H1 (cell line): ENCODE measurements around the gene MGAT4B. TPM values are rescaled to one million over a fixed set of nuclear protein-coding genes. Genes with fewer than 3 reads are reported as not detected.

Experiments
- CTCF ChIA-PET: fragments of 300-600 bp; sonication (Branson Sonifier 250); formaldehyde crosslinking; loops from one replicate; lab custom pipeline; 2021; ENCODE audit not compliant: partially characterized antibody; lab: Charles Lee
- POLR2A ChIA-PET: fragments of 300-600 bp; sonication (Branson Sonifier 250); formaldehyde crosslinking; loops from one replicate; lab custom pipeline; 2021; ENCODE audit warnings: inconsistent platforms; ENCODE audit not compliant: partially characterized antibody; lab: Charles Lee
- DNase-seq, 2 experiments: peaks; one replicate each; pipeline versions ENCODE4 v3.0.0 to v3.0.0-alpha.2; 2010 to 2022; ENCODE audit warnings: low spot score in 2 of 2, low read depth in 1 of 2, mixed read lengths in 1 of 2
- FAIRE-seq: peaks from 2 replicates; lab custom pipeline; 2011; peaks lifted over from hg19 to GRCh38; lab: Jason Lieb, UNC
- H2AFZ ChIP-seq: 2 replicates; pipeline ENCODE4 v1.8.1; 2012; ENCODE audit warnings: low read length, inconsistent platforms
- H2AK5ac ChIP-seq: 2 replicates; pipeline ENCODE4 v1.6.1; 2013; ENCODE audit warnings: low read depth, low read length
- H2BK120ac ChIP-seq: replicated peaks from 2 replicates; pipeline ENCODE3; 2013; ENCODE audit warnings: low read depth, low read length, inconsistent platforms
- H2BK12ac ChIP-seq: 2 replicates; pipeline ENCODE4 v1.6.1; 2013; ENCODE audit warnings: low read depth, low read length
- H2BK15ac ChIP-seq: 2 replicates; pipeline ENCODE4 v1.6.1; 2013; ENCODE audit warnings: low read length
- H2BK20ac ChIP-seq: 2 replicates; pipeline ENCODE4 v1.6.1; 2013; ENCODE audit warnings: low read length
- H2BK5ac ChIP-seq: 2 replicates; pipeline ENCODE4 v1.6.1; 2013; ENCODE audit warnings: low read depth, low read length
- H3K14ac ChIP-seq: 2 replicates; pipeline ENCODE4 v1.6.1; 2013; ENCODE audit warnings: inconsistent platforms; ENCODE audit not compliant: insufficient read length
- H3K18ac ChIP-seq: 2 replicates; pipeline ENCODE4 v1.6.1; 2013; ENCODE audit warnings: low read length; ENCODE audit errors: extremely low read depth
- H3K23ac ChIP-seq: 2 replicates; pipeline ENCODE4 v1.6.1; 2013; ENCODE audit warnings: inconsistent platforms; ENCODE audit not compliant: insufficient read length
- H3K23me2 ChIP-seq: 2 replicates; pipeline ENCODE4 v1.6.1; 2013; ENCODE audit warnings: low read depth, low read length
- H3K27ac ChIP-seq: 2 replicates; pipeline ENCODE4 v1.6.1; 2011; ENCODE audit warnings: low read depth, low read length, inconsistent platforms
- H3K27me3 ChIP-seq, 4 experiments: replicated peaks in 1 of 4; 1 replicate in 1 of 4; 2 replicates in 3 of 4; pipeline versions ENCODE4 v1.6.1 to v1.8.1; 2011 to 2013; ENCODE audit warnings: low read length in 3 of 4, mild to moderate bottlenecking in 3 of 4, inconsistent platforms in 2 of 4, mixed read lengths in 2 of 4, moderate library complexity in 1 of 4; ENCODE audit not compliant: control insufficient read depth in 3 of 4, insufficient read depth in 3 of 4; ENCODE audit errors: extremely low read depth in 1 of 4
- H3K36me3 ChIP-seq, 4 experiments: 2 replicates each; pipeline versions ENCODE4 v1.6.1 to v1.8.1; 2011 to 2013; ENCODE audit warnings: mild to moderate bottlenecking in 4 of 4, low read length in 3 of 4, moderate library complexity in 2 of 4, control low read depth in 1 of 4, inconsistent platforms in 1 of 4; ENCODE audit not compliant: insufficient read depth in 4 of 4, control insufficient read depth in 2 of 4
- H3K4ac ChIP-seq: replicated peaks from 2 replicates; pipeline ENCODE3; 2013; ENCODE audit warnings: low read length, low read depth, mixed read lengths, inconsistent platforms; ENCODE audit not compliant: insufficient read length
- H3K4me1 ChIP-seq, 4 experiments: replicated peaks in 1 of 4; 1 replicate in 1 of 4; 2 replicates in 3 of 4; pipeline versions ENCODE4 v1.6.1 to v1.8.1; 2011 to 2013; ENCODE audit warnings: low read length in 3 of 4, inconsistent platforms in 2 of 4, mixed read lengths in 1 of 4; ENCODE audit not compliant: insufficient read depth in 4 of 4, control insufficient read depth in 3 of 4
- H3K4me2 ChIP-seq, 2 experiments: 2 replicates each; pipeline versions ENCODE4 v1.6.1 to v1.8.1; 2011 to 2013; ENCODE audit warnings: low read depth in 2 of 2, low read length in 2 of 2, control low read depth in 1 of 2, inconsistent platforms in 1 of 2, mild to moderate bottlenecking in 1 of 2; ENCODE audit not compliant: insufficient read depth in 1 of 2
- H3K4me3 ChIP-seq, 4 experiments: fragments of 200-600, 300-600 bp in 1 of 4; sonication (generic), shearing (Covaris generic), sonication (Bioruptor Twin) in 1 of 4; 2 replicates each; pipeline versions ENCODE4 v1.5.1 to v1.8.1; 2011 to 2016; ENCODE audit warnings: low read length in 4 of 4, low read depth in 3 of 4, control low read depth in 2 of 4, inconsistent platforms in 2 of 4, mild to moderate bottlenecking in 2 of 4, mixed read lengths in 1 of 4, moderate library complexity in 1 of 4; ENCODE audit not compliant: insufficient read depth in 2 of 4; ENCODE audit errors: extremely low read depth in 1 of 4
- H3K56ac ChIP-seq: replicated peaks from 2 replicates; pipeline ENCODE3; 2013; ENCODE audit warnings: low read depth, mild to moderate bottlenecking, mixed read lengths, low read length, inconsistent platforms; ENCODE audit not compliant: insufficient read length
- H3K79me1 ChIP-seq: 2 replicates; pipeline ENCODE4 v1.6.1; 2013; ENCODE audit warnings: low read depth, low read length, control low read depth
- H3K79me2 ChIP-seq, 2 experiments: 2 replicates each; pipeline versions ENCODE4 v1.6.1 to v1.8.1; 2012 to 2013; ENCODE audit warnings: low read length in 2 of 2, mild to moderate bottlenecking in 2 of 2, inconsistent platforms in 1 of 2; ENCODE audit not compliant: insufficient read depth in 2 of 2, control insufficient read depth in 1 of 2
- H3K9ac ChIP-seq, 4 experiments: replicated peaks in 1 of 4; 1 replicate in 1 of 4; 2 replicates in 3 of 4; pipeline versions ENCODE4 v1.6.1 to v1.8.1; 2011 to 2013; ENCODE audit warnings: low read depth in 3 of 4, low read length in 3 of 4, control low read depth in 2 of 4, mild to moderate bottlenecking in 2 of 4, moderate library complexity in 2 of 4, inconsistent platforms in 1 of 4; ENCODE audit errors: extremely low read depth in 1 of 4
- H3K9me3 ChIP-seq, 2 experiments: 2 replicates each; pipeline versions ENCODE4 v1.6.1 to v1.8.1; 2012 to 2013; ENCODE audit warnings: mild to moderate bottlenecking in 2 of 2, moderate library complexity in 2 of 2, control low read depth in 1 of 2, inconsistent platforms in 1 of 2, low read depth in 1 of 2, low read length in 1 of 2, mixed read lengths in 1 of 2; ENCODE audit not compliant: insufficient read depth in 2 of 2
- H4K20me1 ChIP-seq, 2 experiments: replicated peaks in 1 of 2; 2 replicates each; pipeline versions ENCODE3 to v1.8.1; 2011 to 2013; ENCODE audit warnings: inconsistent platforms in 2 of 2, low read length in 2 of 2, mild to moderate bottlenecking in 1 of 2; ENCODE audit not compliant: insufficient read depth in 2 of 2, control insufficient read depth in 1 of 2
- H4K5ac ChIP-seq: 2 replicates; pipeline ENCODE4 v1.6.1; 2013; ENCODE audit warnings: low read length, low read depth, mixed read lengths, inconsistent platforms; ENCODE audit not compliant: insufficient read length
- H4K8ac ChIP-seq: 2 replicates; pipeline ENCODE4 v1.8.0; 2013; ENCODE audit warnings: mild to moderate bottlenecking, moderate library complexity, low read length, inconsistent platforms; ENCODE audit not compliant: insufficient read depth; ENCODE audit errors: extremely low read depth
- H4K91ac ChIP-seq: replicated peaks from 2 replicates; pipeline ENCODE3; 2013; ENCODE audit warnings: low read length, mixed read lengths, inconsistent platforms; ENCODE audit not compliant: insufficient read length
- POLR2A ChIP-seq, 2 experiments: IDR thresholded peaks; 1 replicate in 1 of 2; 2 replicates in 1 of 2; pipeline ENCODE4 v1.6.1; 2011; ENCODE audit warnings: low read depth in 2 of 2, low read length in 2 of 2, mild to moderate bottlenecking in 2 of 2; ENCODE audit errors: control extremely low read depth in 1 of 2
- SP2 ChIP-seq: IDR thresholded peaks from 2 replicates; pipeline ENCODE4 v1.6.1; 2012; ENCODE audit warnings: mild to moderate bottlenecking, low read length, inconsistent platforms
- WGBS, 2 experiments: shearing (Covaris generic) in 1 of 2; methylation state at CpG; one replicate each; pipeline versions ENCODE4 v1.1.6 to v1.1.7; 2013 to 2015; ENCODE audit warnings: low lambda C conversion rate in 2 of 2, mixed read lengths in 2 of 2, inconsistent platforms in 1 of 2, low coverage in 1 of 2, missing lambda C conversion rate in 1 of 2; ENCODE audit not compliant: insufficient replicate concordance in 2 of 2, insufficient coverage in 1 of 2, insufficient read length in 1 of 2; ENCODE audit errors: extremely low coverage in 1 of 2, missing lambda C conversion rate in 1 of 2; 5-methylcytosine and 5-hydroxymethylcytosine counted together
- polyA plus RNA-seq, 7 experiments: library from polyadenylated mRNA; depleted of rRNA in 3 of 7; stranded (reverse) in 5 of 7; unstranded in 2 of 7; fragments of >200 nt in 5 of 7; fragments of 200-250 nt in 2 of 7; gene quantifications; 1 replicate in 5 of 7; 2 replicates in 1 of 7; 4 replicates in 1 of 7; pipeline versions ENCODE4 v1.2.1 to v1.2.3, GENCODE V29; 2011 to 2013; ENCODE audit warnings: missing spikeins in 2 of 7, mixed read lengths in 2 of 7
- total RNA-seq: library from RNA; stranded (reverse); fragmentation: NEBNext Ultra II Directional; extraction: Animal tissue kit (Norgen Biotek cat#: 25700); gene quantifications from 2 replicates; pipeline ENCODE4 v1.2.1, GENCODE V29; 2021

The MGAT4B gene
- total and polyA plus RNA-seq, 2 of the 8 experiments (the other 6 are each of a cell fraction or from before 2014, with no cell fraction given), result 116 to 128 TPM

DNA sequence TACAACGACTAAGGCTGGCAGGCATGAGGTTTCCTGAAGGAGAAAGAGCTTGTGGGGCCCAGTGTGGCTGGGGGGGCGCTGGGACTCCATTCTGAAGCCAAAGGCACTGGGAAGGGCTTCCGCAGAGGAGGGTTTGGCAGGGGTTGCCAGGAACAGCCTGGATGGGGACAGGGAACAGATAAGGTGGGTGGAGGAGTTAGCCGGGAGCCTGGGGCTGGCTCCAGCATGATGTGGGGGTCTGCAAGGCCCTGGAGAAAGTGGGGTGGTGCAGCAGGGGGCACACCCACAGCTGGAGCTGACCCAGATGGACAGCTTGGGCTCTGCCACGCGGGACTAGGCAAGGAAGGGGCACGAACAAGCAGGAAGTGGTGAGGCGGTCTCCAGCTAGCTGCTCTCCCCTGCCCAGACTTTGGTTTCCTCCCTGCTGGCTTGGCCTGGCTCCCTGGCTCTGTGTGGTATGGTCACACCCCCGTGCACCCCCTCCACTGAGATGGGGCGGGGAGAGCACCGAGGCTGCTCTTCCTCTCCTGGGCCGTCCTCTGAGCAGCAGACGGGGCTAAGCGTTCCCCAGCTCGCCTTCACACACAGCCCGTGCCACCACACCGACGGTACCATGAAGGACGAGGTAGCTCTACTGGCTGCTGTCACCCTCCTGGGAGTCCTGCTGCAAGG, 13.1 kb downstream of the MGAT4B start, which contains the start of gene LTC4S:
TSS of gene LTC4S (plus strand) at position 519 of the 672 bp plus-strand sequence. CDS start at position 614, 95 bp downstream.
- POLR2A ChIA-PET, result interaction anchor here (0.8 to 16.9 kb wide), 4 partner anchors 10 to 23 kb away, joined by 4 to 207 read pairs (median 24); partner anchors contain the start of genes MGAT4B and SQSTM1
- Histone ChIP-seq H2BK15ac (peak within 1 kb of the TSS; percentile 89; the same call in 1 of the 2 replicates), H3K4ac (peak within 1 kb of the TSS; percentile 61), H4K91ac (peak within 1 kb of the TSS; percentile 65), H4K5ac (no peak within 1 kb of the TSS), H3K23ac (no peak within 1 kb of the TSS), H2BK5ac (peak within 1 kb of the TSS; percentile 46; the same call in 1 of the 2 replicates), H3K4me1 (peaks cover 0 to 13% (median 9%) of the 10 kb centered on the region in 4 experiments; a peak in 5 of 7 replicates), H3K79me1 (no peaks in the 10 kb centered on the region), H3K18ac (peak within 1 kb of the TSS; percentile 19; the same call in 1 of the 2 replicates), H3K79me2 (no peaks in the 10 kb centered on the region), H3K4me2 (peak within 1 kb of the TSS in 1 of 2 experiments; percentile 60; a peak in 2 of 4 replicates), H2AFZ (no peak within 1 kb of the TSS), H3K4me3 (peak within 1 kb of the TSS in 1 of 4 experiments; percentile 88; a peak in 1 of 8 replicates), H3K9me3 (no peaks in the 10 kb centered on the region), H3K36me3 (peaks cover 6 to 13% (median 13%) of the 10 kb centered on the region in 4 experiments; a peak in 7 of 8 replicates), H3K56ac (no peak within 1 kb of the TSS), H2BK20ac (peak within 1 kb of the TSS; percentile 32; the same call in 1 of the 2 replicates), H3K9ac (no peak within 1 kb of the TSS), H4K20me1 (peaks cover 4 to 9% of the 10 kb centered on the region in 2 experiments), H4K8ac (peak within 1 kb of the TSS; percentile 11), H2AK5ac (peak within 1 kb of the TSS; percentile 28; the same call in 1 of the 2 replicates), H3K27me3 (peaks cover 0 to 2% (median 0%) of the 10 kb centered on the region in 4 experiments; a peak in 1 of 7 replicates), H3K27ac (no peak within 1 kb of the TSS), H2BK12ac (peak within 1 kb of the TSS; percentile 55; the same call in 1 of the 2 replicates), H2BK120ac (no peak within 1 kb of the TSS), H3K23me2 (peaks cover 7% of the 10 kb centered on the region), H3K14ac (no peak within 1 kb of the TSS)
- DNase-seq (no peak), FAIRE-seq (no peak)
- WGBS, 2 experiments, result 85% methylated on average over 18 of the region's 19 CpGs; no CpG with 5 or more reads in 1 of the 2 experiments
- TF ChIP-seq POLR2A (IDR thresholded peaks at IDR 0.05; ENCODE audit: control extremely low read depth in 1 of 2, low read depth in 2 of 2, low read length in 2 of 2), result 0 out of 3 replicates have a peak, but pooled peaks of 1 of the 2 experiments have one; percentile 24
- no peak for TF ChIP-seq SP2
- CTCF ChIA-PET, result interaction anchor here (1.0 to 3.3 kb wide), 6 partner anchors 16 to 58 kb away, joined by 3 to 23 read pairs (median 6); no protein-coding TSS in a partner anchor
